RWPE2 (cell line): ENCODE data around the gene SPRTN.

ENCODE experiments used
- ATAC-seq: fragments of 200-7000 bp; cut with Tn5 transposase; 3 replicates; pipeline ENCODE4 v1.9.1; 2021; ENCODE audit warnings: low read depth
- DNase-seq: peaks from one replicate; pipeline ENCODE4 v3.0.0-alpha.2; 2020; ENCODE audit warnings: low spot score
- H3K27ac ChIP-seq: fragments of 450-650 bp; 2 replicates; pipeline ENCODE4 v1.5.1; 2017; ENCODE audit warnings: mild to moderate bottlenecking; ENCODE audit not compliant: poor library complexity, severe bottlenecking
- H3K27me3 ChIP-seq: fragments of 250-450 bp; sonication (Bioruptor Pico); 2 replicates; pipeline ENCODE4 v1.5.1; 2021; ENCODE audit warnings: mild to moderate bottlenecking, moderate library complexity; ENCODE audit not compliant: insufficient read depth, poor library complexity, severe bottlenecking
- H3K36me3 ChIP-seq: fragments of 250-450 bp; sonication (Bioruptor Pico); 2 replicates; pipeline ENCODE4 v1.5.1; 2020; ENCODE audit warnings: low read depth, mild to moderate bottlenecking, moderate library complexity
- H3K4me1 ChIP-seq: fragments of 250-450 bp; sonication (Bioruptor Pico); 2 replicates; pipeline ENCODE4 v1.5.1; 2021; ENCODE audit warnings: mild to moderate bottlenecking, moderate library complexity; ENCODE audit not compliant: insufficient read depth, poor library complexity, severe bottlenecking
- H3K4me3 ChIP-seq: fragments of 250-450 bp; sonication (Bioruptor Pico); 2 replicates; pipeline ENCODE4 v1.5.1; 2021; ENCODE audit warnings: mild to moderate bottlenecking, moderate library complexity; ENCODE audit not compliant: severe bottlenecking
- H3K9me3 ChIP-seq: fragments of 250-450 bp; sonication (Bioruptor Pico); 2 replicates; pipeline ENCODE4 v1.5.1; 2021; ENCODE audit warnings: mild to moderate bottlenecking, moderate library complexity; ENCODE audit not compliant: severe bottlenecking
- CTCF ChIP-seq: fragments of 450-650 bp; IDR thresholded peaks from one replicate; pipeline ENCODE4 v1.5.1; 2017; ENCODE audit warnings: mild to moderate bottlenecking, moderate library complexity; ENCODE audit not compliant: poor library complexity, severe bottlenecking

SPRTN gene

GRCh38 chr1:231353086-231353485, 15.0 kb downstream of the SPRTN start:
- Histone ChIP-seq H3K9me3 (no peaks in the 10 kb centered on the region), H3K36me3 (peaks cover 35% of the 10 kb centered on the region), H3K27ac (no peak overlapping the region), H3K4me1 (peaks cover 3% of the 10 kb centered on the region), H3K4me3 (no peak overlapping the region), H3K27me3 (no peaks in the 10 kb centered on the region)
- no peak for TF ChIP-seq CTCF
- DNase-seq (no peak), ATAC-seq (no peak)

GRCh38 chr1:231354330-231355020, 16.4 kb downstream of the SPRTN start:
- Histone ChIP-seq H3K27me3 (no peaks in the 10 kb centered on the region), H3K36me3 (peaks cover 21% of the 10 kb centered on the region), H3K9me3 (no peaks in the 10 kb centered on the region), H3K4me3 (no peak overlapping the region), H3K4me1 (peaks cover 5% of the 10 kb centered on the region), H3K27ac (no peak overlapping the region)
- DNase-seq (no peak), ATAC-seq (no peak)
- no peak for TF ChIP-seq CTCF

GRCh38 chr1:231355171-231355570, 17.1 kb downstream of the SPRTN start:
- ATAC-seq (no peak), DNase-seq (no peak)
- peaks cover 5% of the 10 kb centered on the region for H3K4me1 ChIP-seq
- H3K27me3 ChIP-seq, result no peaks in the 10 kb centered on the region
- H3K36me3 ChIP-seq, result peaks cover 21% of the 10 kb centered on the region
- H3K27ac ChIP-seq, result no peak overlapping the region
- TF ChIP-seq CTCF, result no peak
- H3K9me3 ChIP-seq, result no peaks in the 10 kb centered on the region
- H3K4me3 ChIP-seq, result no peak overlapping the region

DNA sequence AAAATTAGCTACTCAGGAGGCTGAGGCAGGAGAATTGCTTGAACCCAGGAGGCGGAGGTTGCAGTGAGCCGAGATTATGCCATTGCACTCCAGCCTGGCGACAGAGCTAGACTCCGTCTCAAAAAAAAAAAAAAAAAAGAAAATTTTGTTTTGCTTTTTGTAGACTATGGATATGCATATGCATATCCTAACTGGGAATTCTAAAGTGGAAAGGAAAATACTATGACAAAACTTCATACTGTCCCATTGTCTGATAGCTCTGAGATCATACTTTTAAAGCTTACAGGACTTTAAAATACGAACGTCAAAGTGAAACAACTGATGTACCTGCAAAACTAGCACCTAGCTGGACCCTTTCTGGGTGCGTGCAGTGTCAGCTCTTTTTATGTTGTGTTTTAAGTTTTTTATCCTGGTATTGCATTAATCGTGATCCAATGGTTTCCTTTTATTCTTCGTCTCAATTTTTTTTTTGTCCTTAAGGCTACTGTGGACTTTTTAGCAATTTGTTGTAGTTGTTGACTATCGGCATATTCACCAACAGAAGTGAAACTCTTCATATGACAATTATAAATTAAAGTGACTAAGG, 19.2 kb downstream of the SPRTN start:
- no peak overlapping the region for H3K27ac ChIP-seq
- ATAC-seq (no peak), DNase-seq (no peak)
- no peaks in the 10 kb centered on the region for H3K27me3 ChIP-seq
- no peak for TF ChIP-seq CTCF
- H3K4me1 ChIP-seq, result peaks cover 5% of the 10 kb centered on the region
- no peaks in the 10 kb centered on the region for H3K9me3 ChIP-seq
- peaks cover 7% of the 10 kb centered on the region for H3K36me3 ChIP-seq
- no peak overlapping the region for H3K4me3 ChIP-seq

DNA sequence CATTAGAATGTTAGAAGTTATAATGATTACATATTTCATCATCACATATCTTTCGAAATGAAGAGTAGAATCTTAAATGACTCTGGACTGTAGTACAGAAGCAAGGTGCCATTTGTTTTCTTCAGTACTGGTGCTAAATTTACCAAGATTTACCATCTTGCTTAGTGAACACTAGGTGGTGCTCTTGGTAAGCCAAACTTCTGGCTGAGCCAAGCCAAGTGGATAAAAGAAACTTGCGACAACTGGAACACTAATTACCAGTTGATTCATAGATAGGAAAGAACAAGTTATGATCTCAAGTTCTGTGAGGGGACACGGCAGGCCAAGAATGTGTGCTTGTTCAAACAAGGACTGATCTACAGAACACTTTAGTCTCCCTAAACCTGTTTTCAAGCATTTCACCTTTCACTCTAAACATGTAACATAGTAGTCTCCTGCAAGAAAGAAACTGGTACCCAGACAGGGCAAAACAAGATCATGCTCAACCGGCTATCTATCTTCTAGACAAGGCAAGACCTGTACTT, 19.8 kb downstream of the SPRTN start:
- no peak overlapping the region for H3K27ac ChIP-seq
- H3K36me3 ChIP-seq, result peaks cover 1% of the 10 kb centered on the region
- H3K4me3 ChIP-seq, result no peak overlapping the region
- no peaks in the 10 kb centered on the region for H3K27me3 ChIP-seq
- H3K9me3 ChIP-seq, result no peaks in the 10 kb centered on the region
- peak; percentile 70 for TF ChIP-seq CTCF
- ATAC-seq, result peak; percentile 80
- no peak for DNase-seq
- H3K4me1 ChIP-seq, result peaks cover 5% of the 10 kb centered on the region
